ENCODE measurements around the gene HBB.
"Not testable (repeated sequence)": the region's sequence is repeated elsewhere in the genome, so short reads cannot be mapped to it uniquely, and the experiment has no call there.

Gene HBB

DNA sequence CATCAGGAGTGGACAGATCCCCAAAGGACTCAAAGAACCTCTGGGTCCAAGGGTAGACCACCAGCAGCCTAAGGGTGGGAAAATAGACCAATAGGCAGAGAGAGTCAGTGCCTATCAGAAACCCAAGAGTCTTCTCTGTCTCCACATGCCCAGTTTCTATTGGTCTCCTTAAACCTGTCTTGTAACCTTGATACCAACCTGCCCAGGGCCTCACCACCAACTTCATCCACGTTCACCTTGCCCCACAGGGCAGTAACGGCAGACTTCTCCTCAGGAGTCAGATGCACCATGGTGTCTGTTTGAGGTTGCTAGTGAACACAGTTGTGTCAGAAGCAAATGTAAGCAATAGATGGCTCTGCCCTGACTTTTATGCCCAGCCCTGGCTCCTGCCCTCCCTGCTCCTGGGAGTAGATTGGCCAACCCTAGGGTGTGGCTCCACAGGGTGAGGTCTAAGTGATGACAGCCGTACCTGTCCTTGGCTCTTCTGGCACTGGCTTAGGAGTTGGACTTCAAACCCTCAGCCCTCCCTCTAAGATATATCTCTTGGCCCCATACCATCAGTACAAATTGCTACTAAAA, at the start of gene HBB:
Gene HBB, minus strand, starts transcription at position 340 of the 579 bp plus-strand sequence. Its CDS starts 50 bp downstream, at position 290.
- no peak for DNase-seq

- no peak for DNase-seq
Observed at GRCh38 chr11:5275369-5276110, 48.7 kb upstream of the HBB start.

- no peak for DNase-seq
Observed at GRCh38 chr11:5274395-5274794, 47.5 kb upstream of the HBB start.

- no peak for DNase-seq
Observed at GRCh38 chr11:5272395-5273017, 45.6 kb upstream of the HBB start.

- DNase-seq = no peak
Observed at GRCh38 chr11:5269715-5270147, 42.9 kb upstream of the HBB start, which contains the start of gene HBE1. Gene HBE1 (minus strand): TSS chr11:5269945. CDS start chr11:5269890, 55 bp downstream.

DNA sequence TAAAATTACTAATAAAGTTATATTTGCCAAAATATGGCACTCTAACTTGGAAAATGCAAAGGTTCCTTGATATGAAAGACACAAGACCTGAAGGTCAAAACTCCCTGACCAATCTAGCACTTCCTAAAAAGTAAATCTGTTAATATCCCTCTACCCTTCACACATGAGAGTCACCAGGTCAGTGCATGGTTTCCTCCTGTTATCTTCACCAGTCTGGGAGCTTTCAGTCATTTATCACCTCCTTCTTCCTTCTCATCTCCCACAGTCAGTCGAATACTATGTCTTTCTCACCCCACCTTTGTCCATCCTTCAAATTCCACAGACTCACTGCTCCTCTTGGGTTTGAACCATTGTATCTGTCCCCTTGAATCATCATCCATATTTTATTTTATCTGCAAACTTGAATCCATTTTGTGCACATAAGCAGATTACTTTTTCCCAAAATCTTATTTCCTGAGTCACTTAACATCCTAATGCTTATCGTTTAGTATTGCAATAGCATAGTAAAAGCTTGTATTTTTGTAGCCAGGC, 40.2 kb upstream of the HBB start:
- DNase-seq = no peak

GRCh38 chr11:5266609-5267008, 39.7 kb upstream of the HBB start:
- no peak for DNase-seq

DNA sequence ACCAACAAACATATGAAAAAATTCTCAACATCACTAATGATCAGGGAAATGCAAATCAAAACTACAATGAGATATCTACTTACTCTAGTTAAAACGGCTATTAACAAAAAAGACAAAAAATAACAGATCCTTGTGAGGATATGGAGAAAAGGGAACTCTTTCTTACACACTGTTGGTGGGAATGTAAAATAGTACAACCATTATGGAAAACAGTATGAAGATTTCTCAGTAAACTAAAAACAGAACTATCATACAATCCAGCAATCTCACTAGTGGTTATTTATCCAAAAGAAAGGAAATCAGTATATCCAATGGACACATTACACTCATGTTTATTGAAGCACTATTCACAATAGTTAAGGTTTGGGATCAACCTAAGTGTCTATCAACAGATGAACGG, 39.0 kb upstream of the HBB start:
- no peak for DNase-seq

DNA sequence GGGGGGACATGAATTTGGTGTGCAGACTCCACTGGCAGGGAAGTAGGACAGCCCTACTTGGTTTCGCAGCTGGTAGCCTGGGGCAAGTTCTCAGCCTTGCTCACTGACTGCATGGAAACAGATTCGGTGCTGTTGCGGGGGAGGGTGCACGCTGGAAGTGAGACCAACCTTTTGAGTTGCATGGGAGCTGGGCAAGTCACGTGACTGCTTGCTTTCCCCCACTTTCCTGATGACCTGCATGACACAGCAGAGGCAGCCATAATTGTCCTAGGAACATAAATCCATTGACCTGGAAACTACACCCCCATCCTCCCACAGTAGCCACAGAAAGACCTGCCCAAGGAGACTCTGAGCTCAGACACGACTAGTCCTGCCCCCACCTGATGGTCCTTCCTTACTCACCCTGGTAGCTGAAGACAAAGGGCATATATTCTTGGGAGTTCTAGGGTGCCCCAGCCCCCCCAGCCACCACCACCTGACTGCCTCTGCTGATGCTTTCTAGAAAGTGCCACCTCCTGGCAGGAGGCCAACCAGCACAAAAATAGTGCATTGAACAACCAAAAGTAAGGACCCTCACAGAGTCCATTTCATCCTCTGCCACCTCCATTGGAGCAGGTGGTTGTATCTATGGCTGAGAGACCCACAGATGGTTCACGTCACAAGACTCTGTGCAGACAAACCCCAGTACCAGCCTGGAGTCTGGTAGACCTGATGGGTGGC, 31.8 kb upstream of the HBB start:
- no peak for DNase-seq

DNA sequence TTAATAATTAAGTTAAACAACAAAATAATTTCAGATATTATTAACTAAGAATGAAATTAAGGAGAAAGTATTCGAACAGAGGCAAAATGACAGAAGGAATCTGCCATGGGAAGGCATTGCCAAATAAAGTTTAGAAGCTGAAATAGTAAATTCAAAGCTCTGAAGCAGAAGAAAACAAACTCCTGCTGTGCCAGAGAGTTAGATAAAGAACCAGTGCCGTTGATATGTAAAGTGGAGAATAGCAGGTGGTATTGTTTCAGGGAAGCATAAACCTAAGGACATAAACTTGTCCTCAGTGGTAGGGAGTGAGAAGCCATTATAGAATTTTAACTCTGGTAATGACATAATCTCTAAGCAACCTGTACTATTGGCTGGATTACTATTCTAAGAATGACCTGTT, 30.4 kb upstream of the HBB start:
- no peak for DNase-seq

- DNase-seq = not testable (repeated sequence)
Observed at GRCh38 chr11:5254646-5255413, 28.0 kb upstream of the HBB start, which contains the start of gene HBG2. Gene HBG2 (minus strand): TSS chr11:5254781. CDS start chr11:5254728, 53 bp downstream.

DNA sequence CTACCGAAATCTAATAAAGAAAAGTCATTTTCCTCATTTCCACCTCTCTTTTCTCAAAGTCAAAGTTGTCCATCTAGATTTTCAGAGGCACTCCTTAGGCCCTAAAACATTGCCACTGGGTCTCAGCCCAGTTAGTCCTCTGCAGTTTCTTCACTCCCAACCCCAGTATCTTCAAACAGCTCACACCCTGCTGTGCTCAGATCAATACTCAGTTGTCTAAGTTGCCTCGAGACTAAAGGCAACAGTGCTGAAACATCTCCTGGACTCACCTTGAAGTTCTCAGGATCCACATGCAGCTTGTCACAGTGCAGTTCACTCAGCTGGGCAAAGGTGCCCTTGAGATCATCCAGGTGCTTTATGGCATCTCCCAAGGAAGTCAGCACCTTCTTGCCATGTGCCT, 27.2 kb upstream of the HBB start:
- not testable (repeated sequence) for DNase-seq

- DNase-seq = not testable (repeated sequence)
Observed at GRCh38 chr11:5253440-5253839, 26.6 kb upstream of the HBB start.

DNA sequence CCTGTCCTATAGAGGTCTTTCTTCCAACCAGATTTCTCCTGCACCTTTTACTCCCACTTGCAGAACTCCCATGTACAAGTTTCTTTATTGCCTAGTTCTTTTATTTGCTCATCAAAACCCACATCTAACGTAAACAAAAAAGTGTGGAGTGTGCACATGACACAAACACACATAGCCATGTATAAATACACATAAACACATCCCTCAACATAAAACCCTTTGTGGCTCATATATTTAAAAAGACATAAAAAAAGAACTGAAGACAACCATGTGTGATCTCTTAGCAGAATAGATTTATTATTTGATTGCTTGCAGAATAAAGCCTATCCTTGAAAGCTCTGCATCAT, 26.0 kb upstream of the HBB start:
- no peak for DNase-seq

DNA sequence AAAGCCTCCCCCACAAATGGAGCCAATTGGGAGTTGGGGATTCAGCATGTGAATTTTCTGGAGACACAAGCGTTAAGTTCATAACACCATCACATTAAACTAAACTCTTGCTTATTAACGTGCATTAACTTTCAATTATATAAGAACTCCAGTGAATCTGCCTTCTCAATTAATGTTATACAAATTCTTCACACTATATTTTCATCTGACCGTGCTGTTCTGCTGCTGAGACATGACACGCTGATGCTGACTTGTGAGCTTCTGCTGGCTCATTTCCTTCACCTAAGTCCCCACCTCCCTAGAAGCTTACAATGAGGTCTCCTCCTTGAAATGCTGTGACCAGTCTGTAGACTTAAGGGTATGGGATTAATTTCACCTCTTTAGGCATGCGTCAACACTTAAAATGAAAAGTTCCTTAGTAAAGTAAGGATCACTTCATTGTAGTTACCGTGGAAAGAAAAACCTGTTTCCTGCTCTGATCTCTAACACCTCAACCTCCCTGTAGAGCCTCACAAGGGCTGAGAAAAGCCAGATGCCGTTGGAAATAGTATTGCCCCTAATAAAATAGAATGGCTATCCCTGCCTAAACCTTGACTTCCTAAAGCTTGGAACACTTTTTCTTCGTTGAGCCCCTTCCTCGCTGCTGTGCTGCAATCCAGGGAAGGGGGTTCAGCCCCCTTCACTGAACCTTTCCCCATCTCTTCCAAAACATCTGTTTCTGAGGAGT, 25.5 kb upstream of the HBB start:
- no peak for DNase-seq

DNA sequence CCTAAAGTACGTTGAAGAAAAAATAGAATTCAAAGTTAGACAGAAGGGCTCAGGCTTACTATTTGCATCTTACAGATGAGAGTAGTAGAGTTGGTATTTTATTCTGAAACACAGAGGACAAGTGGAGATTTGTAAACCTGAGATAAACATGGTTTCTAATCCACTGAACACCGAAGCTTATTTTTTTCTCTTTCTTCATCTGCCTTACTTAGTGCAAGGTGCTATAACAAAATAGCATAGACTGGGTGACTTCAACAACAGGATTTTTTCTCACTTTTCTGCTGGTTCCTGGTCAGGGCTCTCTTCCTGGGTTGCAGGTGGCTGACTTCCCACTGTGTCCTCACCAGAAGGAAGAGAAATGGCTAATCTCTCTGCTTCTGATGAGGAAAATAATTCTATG, 24.9 kb upstream of the HBB start:
- DNase-seq = no peak

- DNase-seq = no peak
Observed at GRCh38 chr11:5250543-5251204, 23.8 kb upstream of the HBB start.

- DNase-seq = not testable (repeated sequence)
Observed at GRCh38 chr11:5249807-5250396, 23.0 kb upstream of the HBB start, which contains the start of gene HBG1. Gene HBG1 (minus strand): TSS chr11:5249857. CDS start chr11:5249804, 53 bp downstream.

GRCh38 chr11:5248498-5248897, 21.6 kb upstream of the HBB start:
- not testable (repeated sequence) for DNase-seq

DNA sequence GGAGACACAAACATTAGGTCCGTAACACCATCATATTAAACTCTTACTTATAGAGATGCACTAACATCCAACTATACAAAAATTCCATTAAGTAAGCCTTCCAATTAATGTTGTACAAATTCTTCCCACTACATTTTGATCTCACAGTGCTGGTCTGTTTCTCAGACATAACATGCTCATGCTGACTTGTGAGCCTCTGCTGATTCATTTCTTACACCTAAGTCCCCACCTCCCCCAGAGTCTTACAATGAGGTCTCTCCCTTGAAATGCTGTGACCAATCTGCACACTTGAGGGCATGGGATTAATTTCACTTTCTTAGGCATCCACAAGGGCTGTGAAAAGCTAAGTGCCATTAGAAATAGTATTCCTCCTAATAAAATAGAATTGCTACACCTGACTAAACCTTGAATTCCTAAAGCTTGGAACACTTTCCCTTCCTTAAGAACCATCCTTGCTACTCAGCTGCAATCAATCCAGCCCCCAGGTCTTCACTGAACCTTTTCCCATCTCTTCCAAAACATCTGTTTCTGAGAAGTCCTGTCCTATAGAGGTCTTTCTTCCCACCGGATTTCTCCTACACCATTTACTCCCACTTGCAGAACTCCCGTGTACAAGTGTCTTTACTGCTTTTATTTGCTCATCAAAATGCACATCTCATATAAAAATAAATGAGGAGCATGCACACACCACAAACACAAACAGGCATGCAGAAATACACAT, 20.8 kb upstream of the HBB start:
- DNase-seq = no peak
